Peyer's patch (tissue), 4 donors: Measurements from ENCODE around the gene MRPL37. TPM values are rescaled to one million over a fixed set of nuclear protein-coding genes. Genes with fewer than 3 reads are reported as not detected.

Experiments used
- DNase-seq, 3 donors: peaks; one replicate each; pipeline ENCODE4 v3.0.0-alpha.2; 2017 to 2019
- H3K27ac ChIP-seq, 4 donors: fragments of 200-600 bp; sonication (generic); one replicate each; pipeline ENCODE4 v1.5.1; 2016 to 2019
- H3K27me3 ChIP-seq, 2 donors: fragments of 200-600 bp; sonication (generic); one replicate each; pipeline ENCODE4 v1.5.1; 2019
- H3K36me3 ChIP-seq, 3 donors: fragments of 200-600 bp; sonication (generic); one replicate each; pipeline ENCODE4 v1.5.1; 2016 to 2019
- H3K4me1 ChIP-seq, 4 donors: fragments of 200-600 bp; sonication (generic); one replicate each; pipeline ENCODE4 v1.5.1; 2016 to 2019
- H3K4me3 ChIP-seq, 4 donors: fragments of 200-600 bp; sonication (generic); 1 replicate in 3 of 4; 2 replicates in 1 of 4; pipeline ENCODE4 v1.5.1; 2016 to 2019; ENCODE audit warnings: mild to moderate bottlenecking in 1 of 4
- H3K9me3 ChIP-seq, 4 donors: fragments of 200-600 bp; sonication (generic); one replicate each; pipeline ENCODE4 v1.5.1; 2016 to 2019; ENCODE audit warnings: mild to moderate bottlenecking in 1 of 4
- CTCF ChIP-seq, 6 experiments: fragments of 450-650 bp in 4 of 6; fragments of 200-600 bp in 2 of 6; sonication (generic) in 1 of 6; IDR thresholded peaks; one replicate each; pipeline ENCODE4 v1.5.1; 2017 to 2019; ENCODE audit warnings: antibody characterized with exemption in 6 of 6, mild to moderate bottlenecking in 3 of 6, moderate library complexity in 1 of 6
- POLR2A ChIP-seq, 2 donors: fragments of 450-650 bp; IDR thresholded peaks; one replicate each; pipeline ENCODE4 v1.5.1; 2017; ENCODE audit warnings: antibody characterized with exemption in 2 of 2, mild to moderate bottlenecking in 2 of 2, moderate library complexity in 2 of 2
- total RNA-seq, 4 donors: library from RNA; depleted of rRNA; stranded (reverse); fragments of >200 nt; gene quantifications; one replicate each; pipeline ENCODE4 v1.1.0, GENCODE V29; 2016

MRPL37 gene
- total RNA-seq, 4 donors from 2014 or later: 52.8 to 58.3 (median 54.5) TPM

DNA sequence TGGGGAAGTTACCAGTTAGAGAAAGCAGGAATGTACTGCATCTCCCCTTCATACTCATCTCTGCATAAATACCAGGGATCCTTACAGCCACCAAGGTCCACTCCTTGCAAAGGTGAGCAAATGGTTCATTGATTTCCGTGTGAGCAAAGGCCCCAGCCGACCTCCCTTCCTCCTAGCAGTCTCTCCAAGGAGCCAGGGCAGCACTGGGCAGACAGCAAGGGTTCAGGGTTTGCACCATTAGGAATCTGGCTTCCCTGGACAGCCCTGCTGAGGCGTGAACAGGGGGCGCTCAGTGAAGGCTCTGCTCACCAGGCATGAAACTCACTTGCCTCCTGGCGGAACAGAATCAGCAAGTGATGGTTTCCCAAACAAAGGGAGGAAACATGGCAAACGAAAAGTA, 65.7 kb downstream of the MRPL37 start:
- no peak for DNase-seq
- Histone ChIP-seq H3K4me1 (peaks cover 0 to 20% (median 0%) of the 10 kb centered on the region in 4 donors), H3K36me3 (no peaks in the 10 kb centered on the region)

DNA sequence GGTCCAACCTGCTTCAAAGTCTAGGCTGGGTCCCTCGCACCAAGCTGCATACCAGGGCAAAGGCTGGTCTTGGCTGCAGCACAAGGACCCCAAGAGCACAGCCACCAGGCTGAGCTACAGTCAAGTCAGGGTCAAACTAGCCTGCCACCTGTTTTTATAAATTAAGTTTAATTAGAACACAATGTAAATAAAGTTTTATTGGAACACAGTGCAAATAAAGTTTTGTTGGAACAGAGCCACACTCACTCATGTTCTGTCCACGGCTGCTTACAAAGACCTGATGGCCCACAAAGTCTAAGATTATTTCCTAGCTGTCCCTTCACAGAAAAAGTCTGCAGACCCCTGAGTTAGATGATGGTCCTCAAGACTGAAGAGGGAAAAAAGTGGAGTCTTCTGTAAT, 66.2 kb downstream of the MRPL37 start:
- no peak for DNase-seq
- no peak for TF ChIP-seq CTCF (IDR thresholded peaks at IDR 0.05)
- no peak for TF ChIP-seq POLR2A (IDR thresholded peaks at IDR 0.05)
- Histone ChIP-seq H3K36me3 (no peaks in the 10 kb centered on the region), H3K27ac (no peak overlapping the region), H3K27me3 (no peaks in the 10 kb centered on the region), H3K4me3 (no peak overlapping the region), H3K9me3 (no peaks in the 10 kb centered on the region), H3K4me1 (peaks cover 0 to 20% (median 0%) of the 10 kb centered on the region in 4 donors)

More for the DNA sequence above, 65.7 kb downstream of the MRPL37 start:
- no peak overlapping the region for H3K27ac ChIP-seq
- no peaks in the 10 kb centered on the region for H3K27me3 ChIP-seq
- H3K9me3 ChIP-seq: no peaks in the 10 kb centered on the region
- TF ChIP-seq CTCF (IDR thresholded peaks at IDR 0.05) (no peak), POLR2A (IDR thresholded peaks at IDR 0.05) (no peak)
- no peak overlapping the region for H3K4me3 ChIP-seq

DNA sequence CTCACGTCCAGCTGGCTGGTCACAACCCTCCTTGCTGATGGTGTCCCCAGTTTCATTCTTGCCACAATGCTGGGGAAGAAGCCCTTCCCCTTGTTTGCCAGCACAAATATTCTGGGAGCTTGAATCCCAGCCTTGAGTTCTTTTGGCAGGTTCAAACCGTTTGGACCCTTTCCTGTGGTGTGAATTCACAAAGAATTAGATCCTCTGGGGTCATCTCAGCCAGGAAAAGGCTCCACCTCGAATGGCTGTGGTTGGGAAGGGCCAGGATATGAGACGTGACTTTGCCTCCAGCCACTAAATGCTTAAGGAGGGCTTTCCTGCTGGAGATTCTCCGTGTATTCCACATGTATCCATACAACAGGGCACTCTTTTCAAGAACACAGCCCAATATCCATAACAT, 66.9 kb downstream of the MRPL37 start:
- DNase-seq: no peak
- TF ChIP-seq POLR2A (IDR thresholded peaks at IDR 0.05) (no peak), CTCF (IDR thresholded peaks at IDR 0.05) (no peak)
- Histone ChIP-seq H3K36me3 (peaks cover 0 to 6% (median 0%) of the 10 kb centered on the region in 3 donors), H3K4me1 (peaks cover 0 to 21% (median 0%) of the 10 kb centered on the region in 4 donors), H3K9me3 (no peaks in the 10 kb centered on the region), H3K27ac (no peak overlapping the region), H3K27me3 (no peaks in the 10 kb centered on the region), H3K4me3 (no peak overlapping the region)

Other genes with a start within 250 kb of the MRPL37 start
- not detected for gene LDLRAD1, start 182.0 kb upstream of the MRPL37 start, total RNA-seq
- 100 to 1,000 TPM in 3 of 4 donors, 10 to 100 TPM in 1; 70.1 to 537 (median 210) TPM for gene TMEM59, start 147.0 kb upstream of the MRPL37 start, total RNA-seq
- 1 to 10 TPM; 3.0 to 6.6 (median 5.3) TPM for gene TCEANC2, start 146.6 kb upstream of the MRPL37 start, total RNA-seq
- not detected for gene CDCP2, start 47.2 kb upstream of the MRPL37 start, total RNA-seq
- 10 to 100 TPM in 1 of 4 donors, 1 to 10 TPM in 3; 3.9 to 11.5 (median 6.9) TPM for gene CYB5RL, start 137 bp upstream of the MRPL37 start, total RNA-seq
- 10 to 100 TPM; 19.0 to 35.2 (median 33.4) TPM for gene SSBP3, start 206.2 kb downstream of the MRPL37 start, total RNA-seq